HCT116 (cell line): ENCODE data around the gene CPNE4. TPM values are rescaled to one million over a fixed set of nuclear protein-coding genes. Genes with fewer than 3 reads are reported as not detected.

Source experiments
- ATAC-seq: fragments of 200-7000 bp; cut with Tn5 transposase; 2 replicates; pipeline ENCODE4 v1.9.1; 2020; ENCODE audit warnings: mild to moderate bottlenecking, moderate library complexity
- BruUV-seq: library from RNA; stranded (reverse); fragments of 400-500 nt; replicated peaks from 2 replicates; lab custom pipeline; 2021; lab: Mats Ljungman, UMichigan
- CTCF ChIA-PET: fragments of 300-600 bp; sonication (Branson Sonifier 250); formaldehyde crosslinking; loops from one replicate; lab custom pipeline; 2021; ENCODE audit warnings: antibody characterized with exemption; lab: Charles Lee
- POLR2A ChIA-PET: fragments of 300-600, 350-600 bp; sonication (Branson Sonifier 250); formaldehyde crosslinking; loops from one replicate; lab custom pipeline; 2021; ENCODE audit warnings: antibody characterized with exemption; lab: Charles Lee
- RAD21 ChIA-PET, 2 experiments: fragments of 300-600 bp; sonication (Branson Sonifier 250); formaldehyde crosslinking; loops; one replicate each; lab custom pipeline; 2023; ENCODE audit warnings: low total read pairs in 2 of 2; ENCODE audit not compliant: uncharacterized antibody in 2 of 2, unreplicated experiment in 2 of 2, low non-redundant PET in 1 of 2; lab: Charles Lee
- DNase-seq: peaks from one replicate; pipeline ENCODE4 v3.0.0-alpha.2; 2010; ENCODE audit warnings: low read depth, low spot score
- H2AFZ ChIP-seq: fragments of 200-600 bp; shearing (Covaris generic), sonication (generic); 2 replicates; pipeline ENCODE4 v1.6.1; 2017; ENCODE audit warnings: low read depth, mixed run types, mixed read lengths, antibody characterized with exemption, low read length; ENCODE audit not compliant: poor library complexity, severe bottlenecking
- H3K27ac ChIP-seq: 2 replicates; pipeline ENCODE4 v1.5.1; 2012; ENCODE audit warnings: low read depth, low read length
- H3K27me3 ChIP-seq: fragments of 200-600 bp; sonication (generic); 2 replicates; pipeline ENCODE4 v1.6.1; 2016; ENCODE audit warnings: mixed run types, low read length, mixed read lengths; ENCODE audit not compliant: insufficient read depth
- H3K36me3 ChIP-seq, 2 experiments: fragments of 200-500 bp in 1 of 2; fragments of 200-600 bp in 1 of 2; sonication (Bioruptor generic) in 1 of 2; sonication (generic) in 1 of 2; 2 replicates each; pipeline versions ENCODE4 v1.5.1 to v1.6.1; 2014 to 2016; ENCODE audit warnings: low read length in 2 of 2, inconsistent platforms in 1 of 2, mixed read lengths in 1 of 2, mixed run types in 1 of 2; ENCODE audit not compliant: insufficient read depth in 2 of 2, control insufficient read depth in 1 of 2
- H3K4me1 ChIP-seq, 2 experiments: fragments of 200-600 bp in 1 of 2; sonication (generic) in 1 of 2; 2 replicates each; pipeline versions ENCODE4 v1.5.1 to v1.6.1; 2012 to 2017; ENCODE audit warnings: low read length in 2 of 2, inconsistent platforms in 1 of 2, mild to moderate bottlenecking in 1 of 2, mixed read lengths in 1 of 2, mixed run types in 1 of 2, moderate library complexity in 1 of 2; ENCODE audit not compliant: insufficient read depth in 2 of 2, control insufficient read depth in 1 of 2
- H3K4me2 ChIP-seq: fragments of 200-600 bp; sonication (generic); 2 replicates; pipeline ENCODE4 v1.6.1; 2017; ENCODE audit warnings: mixed run types, low read length, mixed read lengths
- H3K4me3 ChIP-seq, 2 experiments: fragments of 200-600 bp in 1 of 2; sonication (generic) in 1 of 2; replicated peaks in 1 of 2; 2 replicates each; pipeline ENCODE4 v1.5.1; 2011 to 2016; ENCODE audit warnings: low read length in 2 of 2, control low read depth in 1 of 2, low read depth in 1 of 2, mild to moderate bottlenecking in 1 of 2, mixed read lengths in 1 of 2, mixed run types in 1 of 2
- H3K79me2 ChIP-seq: fragments of 200-600 bp; sonication (generic); 2 replicates; pipeline ENCODE4 v1.6.1; 2017; ENCODE audit warnings: mild to moderate bottlenecking, mixed run types, low read length, moderate library complexity, mixed read lengths; ENCODE audit not compliant: insufficient read depth
- H3K9ac ChIP-seq: fragments of 200-600 bp; sonication (generic); 2 replicates; pipeline ENCODE4 v1.6.1; 2016; ENCODE audit warnings: low read length, mixed read lengths
- H3K9me2 ChIP-seq: fragments of 200-600 bp; sonication (generic), shearing (Covaris generic); 2 replicates; pipeline ENCODE4 v1.6.1; 2017; ENCODE audit warnings: mixed run types, mild to moderate bottlenecking, moderate library complexity; ENCODE audit not compliant: insufficient read depth
- H3K9me3 ChIP-seq, 2 experiments: fragments of 200-500 bp in 1 of 2; fragments of 200-600 bp in 1 of 2; sonication (Bioruptor generic) in 1 of 2; sonication (generic) in 1 of 2; 2 replicates each; pipeline ENCODE4 v1.6.1; 2014 to 2017; ENCODE audit warnings: low read length in 2 of 2, mixed read lengths in 2 of 2, inconsistent platforms in 1 of 2, low read depth in 1 of 2, mild to moderate bottlenecking in 1 of 2, mixed run types in 1 of 2, moderate library complexity in 1 of 2; ENCODE audit not compliant: control insufficient read depth in 1 of 2, insufficient read depth in 1 of 2
- H4K20me1 ChIP-seq: fragments of 200-600 bp; sonication (generic), shearing (Covaris generic); 2 replicates; pipeline ENCODE4 v1.6.1; 2017; ENCODE audit warnings: mixed run types, mild to moderate bottlenecking, moderate library complexity; ENCODE audit not compliant: insufficient read depth
- CEBPB ChIP-seq: IDR thresholded peaks from 2 replicates; pipeline ENCODE4 v1.6.1; 2012; ENCODE audit warnings: low read depth
- EGR1 ChIP-seq: IDR thresholded peaks from 2 replicates; pipeline ENCODE4 v1.6.1; 2012; ENCODE audit warnings: low read depth
- ELF1 ChIP-seq: IDR thresholded peaks from 2 replicates; pipeline ENCODE4 v1.6.1; 2012; ENCODE audit warnings: low read depth, borderline replicate concordance
- EZH2 ChIP-seq: fragments of 200-600 bp; sonication (generic); IDR thresholded peaks from 2 replicates; pipeline ENCODE4 v1.6.1; 2017; ENCODE audit warnings: antibody characterized with exemption, mixed run types
- EZH2phosphoT487 ChIP-seq: fragments of 200-600 bp; IDR thresholded peaks from 2 replicates; pipeline ENCODE4 v1.6.1; 2018; ENCODE audit warnings: antibody characterized with exemption, borderline replicate concordance
- JUND ChIP-seq: IDR thresholded peaks from 2 replicates; pipeline ENCODE4 v1.6.1; 2012
- RAD21 ChIP-seq: IDR thresholded peaks from 2 replicates; pipeline ENCODE4 v1.6.1; 2012; ENCODE audit warnings: low read depth, mild to moderate bottlenecking
- YY1 ChIP-seq: IDR thresholded peaks from 2 replicates; pipeline ENCODE4 v1.6.1; 2011; ENCODE audit warnings: low read length, low read depth, moderate library complexity, mild to moderate bottlenecking; ENCODE audit not compliant: insufficient replicate concordance; ENCODE audit errors: extremely low read depth
- ZFX ChIP-seq: fragments of 450-650 bp; IDR thresholded peaks from 2 replicates; pipeline ENCODE4 v1.6.1; 2017
- intact Hi-C: fragments of 100-400 bp; cut with micrococcal nuclease; formaldehyde crosslinking; loops from 2 replicates; pipeline ENCODE4 v1.10.0; 2022
- total RNA-seq: library from RNA; stranded (reverse); gene quantifications from one replicate; pipeline ENCODE4 v1.2.1, GENCODE V29; 2021; ENCODE audit not compliant: unreplicated experiment
- TF ChIP-seq, protein P1 (sequence below): IDR thresholded peaks from 2 replicates; pipeline ENCODE4 v1.6.1; 2011; ENCODE audit warnings: mild to moderate bottlenecking, low read length, moderate library complexity; ENCODE audit not compliant: insufficient replicate concordance; ENCODE audit errors: extremely low read depth

CPNE4 gene
- total RNA-seq, 1 experiment from 2014 or later = not detected

GRCh38 chr3:131928593-131928992 is 106.2 kb downstream of the CPNE4 start:
- BruUV-seq = no TSS peak
- ChIA-PET POLR2A (no interaction called here), RAD21 (no interaction called here), CTCF (no interaction called here)
- Histone ChIP-seq H3K4me2 (no peak overlapping the region), H3K9me3 (no peaks in the 10 kb centered on the region), H3K4me3 (no peak overlapping the region), H3K79me2 (no peaks in the 10 kb centered on the region), H3K9ac (no peak overlapping the region), H4K20me1 (no peaks in the 10 kb centered on the region), H2AFZ (no peak overlapping the region), H3K27me3 (peaks cover 20% of the 10 kb centered on the region), H3K4me1 (no peaks in the 10 kb centered on the region), H3K27ac (no peak overlapping the region), H3K9me2 (no peaks in the 10 kb centered on the region), H3K36me3 (no peaks in the 10 kb centered on the region)
- no peak for ATAC-seq
- DNase-seq = no peak
- intact Hi-C loops = no loop called here
- no peak for TF ChIP-seq ZFX
- TF ChIP-seq EGR1 = no peak
- TF ChIP-seq, protein P1, sequence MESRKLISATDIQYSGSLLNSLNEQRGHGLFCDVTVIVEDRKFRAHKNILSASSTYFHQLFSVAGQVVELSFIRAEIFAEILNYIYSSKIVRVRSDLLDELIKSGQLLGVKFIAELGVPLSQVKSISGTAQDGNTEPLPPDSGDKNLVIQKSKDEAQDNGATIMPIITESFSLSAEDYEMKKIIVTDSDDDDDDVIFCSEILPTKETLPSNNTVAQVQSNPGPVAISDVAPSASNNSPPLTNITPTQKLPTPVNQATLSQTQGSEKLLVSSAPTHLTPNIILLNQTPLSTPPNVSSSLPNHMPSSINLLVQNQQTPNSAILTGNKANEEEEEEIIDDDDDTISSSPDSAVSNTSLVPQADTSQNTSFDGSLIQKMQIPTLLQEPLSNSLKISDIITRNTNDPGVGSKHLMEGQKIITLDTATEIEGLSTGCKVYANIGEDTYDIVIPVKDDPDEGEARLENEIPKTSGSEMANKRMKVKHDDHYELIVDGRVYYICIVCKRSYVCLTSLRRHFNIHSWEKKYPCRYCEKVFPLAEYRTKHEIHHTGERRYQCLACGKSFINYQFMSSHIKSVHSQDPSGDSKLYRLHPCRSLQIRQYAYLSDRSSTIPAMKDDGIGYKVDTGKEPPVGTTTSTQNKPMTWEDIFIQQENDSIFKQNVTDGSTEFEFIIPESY = no peak

- Histone ChIP-seq H3K9me3 (no peaks in the 10 kb centered on the region), H3K4me2 (no peak overlapping the region), H3K27me3 (peaks cover 24% of the 10 kb centered on the region), H3K9me2 (no peaks in the 10 kb centered on the region), H3K4me3 (no peak overlapping the region), H3K79me2 (no peaks in the 10 kb centered on the region), H3K4me1 (no peaks in the 10 kb centered on the region), H2AFZ (no peak overlapping the region), H3K9ac (no peak overlapping the region), H3K27ac (no peak overlapping the region), H3K36me3 (no peaks in the 10 kb centered on the region), H4K20me1 (no peaks in the 10 kb centered on the region)
- intact Hi-C loops = no loop called here
- DNase-seq (no peak), ATAC-seq (no peak)
- TF ChIP-seq EGR1 = no peak
- no peak for TF ChIP-seq RAD21
- TF ChIP-seq EZH2phosphoT487 = no peak
- no peak for TF ChIP-seq EZH2
- no peak for TF ChIP-seq JUND
- TF ChIP-seq ELF1 = no peak
- no peak for TF ChIP-seq YY1
- TF ChIP-seq CEBPB = no peak
- TF ChIP-seq ZFX = no peak
- POLR2A ChIA-PET = no interaction called here
- RAD21 ChIA-PET = no interaction called here
- CTCF ChIA-PET = no interaction called here
- BruUV-seq = no TSS peak
These were observed 109.2 kb downstream of the CPNE4 start for GRCh38 chr3:131925571-131925970.
